IPS-11a (cell line): ENCODE results near the gene CDK13.
"Not testable (repeated sequence)": the region's sequence is repeated elsewhere in the genome, so short reads cannot be mapped to it uniquely, and the experiment has no call there.

Experiments used
- H3K4me3 ChIP-seq: one replicate; pipeline ENCODE4 v1.5.1; 2013; ENCODE audit warnings: low read depth, low read length, control low read depth

CDK13 gene

GRCh38 chr7:40145596-40146130 is 195.6 kb downstream of the CDK13 start:
- H3K4me3 ChIP-seq, result not testable (repeated sequence)

- no peak overlapping the region for H3K4me3 ChIP-seq
These were observed 197.6 kb downstream of the CDK13 start for GRCh38 chr7:40147371-40148246.

GRCh38 chr7:40148247-40148580 is 198.2 kb downstream of the CDK13 start:
- H3K4me3 ChIP-seq, result not testable (repeated sequence)

GRCh38 chr7:40148671-40149070 is 198.6 kb downstream of the CDK13 start:
- H3K4me3 ChIP-seq, result no peak overlapping the region
